GM12878 (cell line): Measurements from ENCODE around the gene CCN5.

Experiments used
- BCL3 ChIP-seq: IDR thresholded peaks from 2 replicates; pipeline ENCODE4 v1.6.1; 2011; ENCODE audit warnings: borderline replicate concordance, low read depth, mild to moderate bottlenecking, moderate library complexity, low read length; ENCODE audit not compliant: insufficient read depth, poor library complexity, severe bottlenecking
- CTCF ChIP-seq, 3 experiments: IDR thresholded peaks in 2 of 3; conservative IDR thresholded peaks in 1 of 3; 2 replicates each; pipeline ENCODE4 v1.5.1; 2011; ENCODE audit warnings: low read depth in 3 of 3, low read length in 3 of 3, mild to moderate bottlenecking in 3 of 3, control low read depth in 2 of 3, moderate library complexity in 2 of 3, inconsistent platforms in 1 of 3, mixed read lengths in 1 of 3; ENCODE audit not compliant: control insufficient read depth in 2 of 3, insufficient read depth in 1 of 3; ENCODE audit errors: extremely low read depth in 1 of 3
- MAX ChIP-seq: IDR thresholded peaks from 2 replicates; pipeline ENCODE4 v1.6.1; 2012; ENCODE audit warnings: low read depth, low read length, improper control_type of control experiment
- NFYB ChIP-seq: IDR thresholded peaks from 2 replicates; pipeline ENCODE4 v1.6.1; 2011; ENCODE audit warnings: low read depth, mild to moderate bottlenecking, low read length, improper control_type of control experiment, moderate library complexity; ENCODE audit not compliant: insufficient read depth

GRCh38 chr20:44678242-44678641, 36.9 kb upstream of the CCN5 start:
- no peak for TF ChIP-seq CTCF (IDR thresholded peaks at IDR 0.05 in 2 of 3, conservative IDR thresholded peaks at IDR 0.05 in 1 of 3; ENCODE audit: control insufficient read depth in 2 of 3, extremely low read depth in 1 of 3, insufficient read depth in 1 of 3, low read depth in 3 of 3, low read length in 3 of 3)
- no peak for TF ChIP-seq BCL3
- no peak for TF ChIP-seq NFYB
- no peak for TF ChIP-seq MAX
